Measurements from ENCODE around the gene F2RL3.
"Not testable (repeated sequence)": the region's sequence is repeated elsewhere in the genome, so short reads cannot be mapped to it uniquely, and the experiment has no call there.

The F2RL3 gene

GRCh38 chr19:16888629-16889365 lies at the start of gene F2RL3:
TSS of gene F2RL3 (plus strand) at chr19:16888999. CDS start at chr19:16889190, 191 bp downstream.
- DNase-seq: no peak

GRCh38 chr19:16841391-16841926 lies 47.3 kb upstream of the F2RL3 start:
- DNase-seq: no peak

- DNase-seq: no peak
Measured at GRCh38 chr19:16846901-16847300, 41.9 kb upstream of the F2RL3 start.

GRCh38 chr19:16847430-16847829 lies 41.4 kb upstream of the F2RL3 start:
- DNase-seq: no peak

GRCh38 chr19:16849168-16849567 lies 39.6 kb upstream of the F2RL3 start:
- no peak for DNase-seq

GRCh38 chr19:16850133-16850532 lies 38.7 kb upstream of the F2RL3 start:
- no peak for DNase-seq

GRCh38 chr19:16851031-16851712 lies 37.6 kb upstream of the F2RL3 start:
- no peak for DNase-seq

GRCh38 chr19:16853066-16853465 lies 35.7 kb upstream of the F2RL3 start:
- DNase-seq: no peak

- no peak for DNase-seq
Measured at GRCh38 chr19:16856091-16856490, 32.7 kb upstream of the F2RL3 start.

- no peak for DNase-seq
Measured at GRCh38 chr19:16859626-16860025, 29.2 kb upstream of the F2RL3 start.

- no peak for DNase-seq
Measured at GRCh38 chr19:16860118-16860517, 28.7 kb upstream of the F2RL3 start.

GRCh38 chr19:16861011-16861410 lies 27.8 kb upstream of the F2RL3 start:
- no peak for DNase-seq

GRCh38 chr19:16861834-16862233 lies 27.0 kb upstream of the F2RL3 start:
- no peak for DNase-seq

GRCh38 chr19:16862826-16863415 lies 25.9 kb upstream of the F2RL3 start:
- no peak for DNase-seq

- DNase-seq: no peak
Measured at GRCh38 chr19:16867211-16867610, 21.6 kb upstream of the F2RL3 start.

- DNase-seq: no peak
Measured at GRCh38 chr19:16868423-16869130, 20.2 kb upstream of the F2RL3 start.

GRCh38 chr19:16869331-16869972 lies 19.3 kb upstream of the F2RL3 start:
- DNase-seq: no peak

GRCh38 chr19:16871871-16872270 lies 16.9 kb upstream of the F2RL3 start:
- DNase-seq: no peak

GRCh38 chr19:16872728-16873127 lies 16.1 kb upstream of the F2RL3 start:
- DNase-seq: no peak

GRCh38 chr19:16873594-16873993 lies 15.2 kb upstream of the F2RL3 start:
- no peak for DNase-seq

GRCh38 chr19:16874250-16874977 lies 14.4 kb upstream of the F2RL3 start:
- no peak for DNase-seq

- not testable (repeated sequence) for DNase-seq
Measured at GRCh38 chr19:16874978-16875299, 13.9 kb upstream of the F2RL3 start.

Measured in activated T-cell treated with anti-CD3 and anti-CD28 coated beads for 4 hours (primary cell).